ENCODE data around the gene ERAL1.
"Not testable (repeated sequence)": the region's sequence is repeated elsewhere in the genome, so short reads cannot be mapped to it uniquely, and the experiment has no call there.

Gene ERAL1

GRCh38 chr17:28878158-28878910 lies 23.5 kb downstream of the ERAL1 start:
- no peak for DNase-seq (ENCODE audit: low read depth in 1 of 2, low spot score in 1 of 2)

- no peak for DNase-seq (ENCODE audit: low read depth in 1 of 2, low spot score in 1 of 2)
Observed at GRCh38 chr17:28878981-28879380, 24.2 kb downstream of the ERAL1 start.

GRCh38 chr17:28879886-28880571 lies 25.2 kb downstream of the ERAL1 start:
- no peak for DNase-seq (ENCODE audit: low read depth in 1 of 2, low spot score in 1 of 2)

GRCh38 chr17:28880572-28880945 lies 25.7 kb downstream of the ERAL1 start:
- DNase-seq (ENCODE audit: low read depth in 1 of 2, low spot score in 1 of 2): no peak

- no peak for DNase-seq (ENCODE audit: low read depth in 1 of 2, low spot score in 1 of 2)
Observed at GRCh38 chr17:28881533-28882056, 26.8 kb downstream of the ERAL1 start.

GRCh38 chr17:28882154-28882895 lies 27.5 kb downstream of the ERAL1 start:
- no peak for DNase-seq (ENCODE audit: low read depth in 1 of 2, low spot score in 1 of 2)

- DNase-seq (ENCODE audit: low read depth in 1 of 2, low spot score in 1 of 2): no peak
Observed at GRCh38 chr17:28883967-28884702, 29.3 kb downstream of the ERAL1 start.

- no peak for DNase-seq (ENCODE audit: low read depth in 1 of 2, low spot score in 1 of 2)
Observed at GRCh38 chr17:28885363-28885762, 30.5 kb downstream of the ERAL1 start.

GRCh38 chr17:28885951-28886350 lies 31.1 kb downstream of the ERAL1 start:
- DNase-seq (ENCODE audit: low read depth in 1 of 2, low spot score in 1 of 2): no peak

- no peak for DNase-seq (ENCODE audit: low read depth in 1 of 2, low spot score in 1 of 2)
Observed at GRCh38 chr17:28887871-28888471, 33.2 kb downstream of the ERAL1 start.

- DNase-seq (ENCODE audit: low read depth in 1 of 2, low spot score in 1 of 2): no peak
Observed at GRCh38 chr17:28888832-28889231, 34.0 kb downstream of the ERAL1 start.

- DNase-seq (ENCODE audit: low read depth in 1 of 2, low spot score in 1 of 2): no peak
Observed at GRCh38 chr17:28889996-28890395, 35.2 kb downstream of the ERAL1 start.

GRCh38 chr17:28891201-28891600 lies 36.4 kb downstream of the ERAL1 start:
- DNase-seq (ENCODE audit: low read depth in 1 of 2, low spot score in 1 of 2): no peak

- no peak for DNase-seq (ENCODE audit: low read depth in 1 of 2, low spot score in 1 of 2)
Observed at GRCh38 chr17:28892024-28892423, 37.2 kb downstream of the ERAL1 start.

GRCh38 chr17:28893248-28894183 lies 38.7 kb downstream of the ERAL1 start:
- not testable (repeated sequence) for DNase-seq (ENCODE audit: low read depth in 1 of 2, low spot score in 1 of 2)

- no peak for DNase-seq (ENCODE audit: low read depth in 1 of 2, low spot score in 1 of 2)
Observed at GRCh38 chr17:28895794-28896447, 41.1 kb downstream of the ERAL1 start.

GRCh38 chr17:28896491-28896883 lies 41.7 kb downstream of the ERAL1 start:
- no peak for DNase-seq (ENCODE audit: low read depth in 1 of 2, low spot score in 1 of 2)

GRCh38 chr17:28896884-28897768 lies 42.3 kb downstream of the ERAL1 start, which contains the start of gene FLOT2:
TSS of gene FLOT2 (minus strand) at chr17:28897733. CDS start at chr17:28897574, 159 bp downstream.
- DNase-seq (ENCODE audit: low read depth in 1 of 2, low spot score in 1 of 2): peak; percentile 38 to 54

All from stimulated activated CD4-positive, alpha-beta T cell treated with anti-CD3 and anti-CD28 coated beads, Interleukin-15, amount 100 ng/mL, for 1 hour (primary cell).